Skeletal muscle satellite cell (primary cell): ENCODE data around the gene PRDX3. TPM values are rescaled to one million over a fixed set of nuclear protein-coding genes. Genes with fewer than 3 reads are reported as not detected.

Experiments
- H3K27me3 ChIP-seq: 2 replicates; pipeline ENCODE4 v1.7.0; 2013; ENCODE audit warnings: low read length; ENCODE audit not compliant: control insufficient read depth, insufficient read depth
- H3K36me3 ChIP-seq: 2 replicates; pipeline ENCODE4 v1.7.0; 2013; ENCODE audit warnings: mild to moderate bottlenecking, control low read depth, low read length; ENCODE audit not compliant: insufficient read depth
- H3K4me1 ChIP-seq: 2 replicates; pipeline ENCODE4 v1.7.0; 2013; ENCODE audit warnings: low read length; ENCODE audit not compliant: control insufficient read depth, insufficient read depth
- H3K4me2 ChIP-seq: 2 replicates; pipeline ENCODE4 v1.7.0; 2013; ENCODE audit warnings: mild to moderate bottlenecking, low read length
- H3K4me3 ChIP-seq: 2 replicates; pipeline ENCODE4 v1.7.0; 2013; ENCODE audit warnings: low read length
- H3K9ac ChIP-seq: 2 replicates; pipeline ENCODE4 v1.7.0; 2013; ENCODE audit warnings: mild to moderate bottlenecking, low read depth, low read length, moderate library complexity
- H3K9me3 ChIP-seq: replicated peaks from 2 replicates; pipeline ENCODE4 v1.7.0; 2013; ENCODE audit warnings: mild to moderate bottlenecking, control low read depth, low read length
- total RNA-seq: library from RNA; depleted of rRNA; stranded (reverse); fragments of >200 nt; gene quantifications from 2 replicates; pipeline ENCODE4 v1.2.3, GENCODE V29; 2012; rRNA removed

Gene PRDX3
- 164 and 171 TPM in 2 replicates for total RNA-seq

DNA sequence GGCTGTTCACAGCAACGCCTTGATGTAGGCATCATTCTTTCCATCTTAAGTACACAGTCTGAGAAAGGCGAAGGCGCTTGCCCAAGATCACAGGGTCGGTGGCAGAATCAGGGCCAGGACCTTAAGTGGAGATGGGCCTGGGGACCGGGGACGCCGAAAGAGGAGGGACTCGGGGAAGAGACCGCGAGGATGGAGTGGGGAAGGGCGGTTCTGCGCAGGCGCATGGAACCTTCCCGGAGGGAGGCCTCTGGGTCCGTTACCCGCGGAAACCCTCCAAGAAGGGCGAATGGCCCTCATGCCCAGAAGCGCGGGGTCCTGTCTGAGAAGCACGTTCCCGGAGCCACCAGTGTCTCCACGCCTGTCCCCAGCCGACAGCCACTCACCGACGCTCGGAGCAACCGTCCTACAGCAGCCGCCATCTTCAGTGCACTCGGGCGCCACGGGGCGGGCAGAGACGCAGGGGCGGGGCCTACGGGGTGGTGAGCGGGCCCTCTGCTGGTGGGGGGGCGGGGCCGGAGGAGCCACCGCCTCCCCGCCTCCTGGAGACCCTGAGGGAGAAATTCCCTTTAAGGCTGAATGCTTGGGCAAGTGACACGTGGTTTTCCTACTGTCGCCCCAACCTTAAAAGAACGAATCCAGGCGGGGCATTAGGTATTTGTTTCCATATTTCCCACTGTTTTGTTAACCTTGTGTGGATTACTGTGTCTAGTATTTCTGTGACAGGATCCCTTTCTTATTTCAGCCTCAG lies at the start of gene PRDX3:
PRDX3 (minus strand) TSS at position 441 of the 748 bp plus-strand sequence; CDS start at position 419, 22 bp downstream.
- peak within 1 kb of the TSS; percentile 97 for H3K4me3 ChIP-seq
- H3K9ac ChIP-seq = peak within 1 kb of the TSS; percentile 97
- no peaks in the 10 kb centered on the region for H3K27me3 ChIP-seq
- peak within 1 kb of the TSS; percentile 93 for H3K4me2 ChIP-seq
- no peaks in the 10 kb centered on the region for H3K9me3 ChIP-seq
- peaks cover 25% of the 10 kb centered on the region for H3K4me1 ChIP-seq
- H3K36me3 ChIP-seq = peaks cover 21% of the 10 kb centered on the region

DNA sequence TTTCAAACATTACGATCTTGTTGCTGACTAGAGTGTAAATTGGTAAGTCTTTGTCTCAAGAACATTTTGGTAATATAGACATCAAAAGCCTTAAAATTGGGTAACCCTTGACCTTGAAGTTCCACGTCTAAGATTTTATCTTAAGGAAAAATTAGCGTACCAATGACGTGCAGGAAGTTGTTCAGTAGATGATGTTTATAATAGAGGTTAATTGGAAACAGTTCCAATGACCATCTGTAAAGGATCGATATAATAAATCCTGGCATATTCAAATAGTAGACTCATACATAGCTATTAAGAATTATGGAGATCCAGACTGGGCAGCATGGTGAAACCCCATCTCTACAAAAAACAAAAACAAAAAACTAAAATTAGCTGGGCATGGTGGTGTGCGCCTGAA lies 49.2 kb upstream of the PRDX3 start:
- H3K27me3 ChIP-seq = peaks cover 10% of the 10 kb centered on the region
- H3K36me3 ChIP-seq = no peaks in the 10 kb centered on the region
- no peaks in the 10 kb centered on the region for H3K9me3 ChIP-seq
- H3K4me3 ChIP-seq = no peak overlapping the region
- no peak overlapping the region for H3K4me2 ChIP-seq
- H3K4me1 ChIP-seq = no peaks in the 10 kb centered on the region
- no peak overlapping the region for H3K9ac ChIP-seq

DNA sequence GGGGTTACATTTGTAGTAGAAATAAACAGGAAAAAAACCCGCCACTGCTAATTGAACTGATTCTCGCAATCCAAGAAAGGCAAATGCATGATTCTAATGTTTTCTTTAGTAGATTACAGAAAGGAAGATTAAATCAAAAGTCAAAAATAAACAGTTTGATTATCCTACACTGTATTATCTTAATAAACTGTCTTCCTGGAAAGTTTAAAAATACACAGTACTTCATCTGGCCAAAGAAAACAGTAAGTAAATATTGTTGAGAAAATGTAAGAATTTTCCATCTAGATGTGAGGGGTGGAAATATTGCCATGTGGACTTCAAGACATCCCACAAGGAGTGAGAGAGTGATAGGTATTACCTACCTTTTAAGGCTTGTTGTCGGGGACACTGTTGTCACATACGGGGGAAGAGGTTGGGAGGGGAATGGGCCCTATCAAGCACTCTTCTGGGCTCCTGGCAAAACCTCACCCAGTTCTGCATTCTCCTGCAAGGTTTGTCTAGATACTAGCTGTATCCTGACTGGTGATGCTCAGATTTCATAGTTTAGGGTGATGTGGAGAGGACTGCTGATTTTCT lies 46.6 kb upstream of the PRDX3 start:
- Histone ChIP-seq H3K27me3 (peaks cover 17% of the 10 kb centered on the region), H3K9me3 (no peaks in the 10 kb centered on the region), H3K4me1 (no peaks in the 10 kb centered on the region), H3K9ac (no peak overlapping the region), H3K4me2 (no peak overlapping the region), H3K4me3 (no peak overlapping the region), H3K36me3 (no peaks in the 10 kb centered on the region)

DNA sequence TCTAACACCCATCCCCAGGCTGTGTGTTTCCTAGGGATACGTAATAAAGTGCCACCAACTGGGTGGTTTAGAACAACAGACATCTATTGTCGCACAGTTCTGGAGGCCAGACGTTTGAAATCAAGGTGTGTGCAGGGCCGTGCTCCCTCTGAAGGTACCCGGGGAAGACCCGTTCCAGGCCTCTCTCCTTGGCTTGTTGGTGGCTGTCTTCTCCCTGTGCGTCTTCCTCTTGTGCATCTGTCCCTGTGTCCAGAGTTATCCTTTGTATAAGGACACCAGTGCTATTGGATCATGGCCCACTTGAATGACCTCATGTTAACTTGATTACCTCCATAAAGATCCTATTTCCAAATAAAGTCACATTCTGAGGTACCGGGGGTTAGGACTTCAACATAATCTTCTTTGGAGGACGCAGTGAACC lies 44.4 kb upstream of the PRDX3 start:
- Histone ChIP-seq H3K9me3 (no peaks in the 10 kb centered on the region), H3K4me3 (no peak overlapping the region), H3K9ac (no peak overlapping the region), H3K4me1 (no peaks in the 10 kb centered on the region), H3K4me2 (no peak overlapping the region), H3K36me3 (no peaks in the 10 kb centered on the region), H3K27me3 (peaks cover 8% of the 10 kb centered on the region)

- Histone ChIP-seq H3K4me1 (no peaks in the 10 kb centered on the region), H3K9ac (no peak overlapping the region), H3K9me3 (no peaks in the 10 kb centered on the region), H3K36me3 (no peaks in the 10 kb centered on the region), H3K4me2 (no peak overlapping the region), H3K27me3 (peaks cover 8% of the 10 kb centered on the region), H3K4me3 (no peak overlapping the region)
Measured at GRCh38 chr10:119222537-119222936, 43.9 kb upstream of the PRDX3 start.

DNA sequence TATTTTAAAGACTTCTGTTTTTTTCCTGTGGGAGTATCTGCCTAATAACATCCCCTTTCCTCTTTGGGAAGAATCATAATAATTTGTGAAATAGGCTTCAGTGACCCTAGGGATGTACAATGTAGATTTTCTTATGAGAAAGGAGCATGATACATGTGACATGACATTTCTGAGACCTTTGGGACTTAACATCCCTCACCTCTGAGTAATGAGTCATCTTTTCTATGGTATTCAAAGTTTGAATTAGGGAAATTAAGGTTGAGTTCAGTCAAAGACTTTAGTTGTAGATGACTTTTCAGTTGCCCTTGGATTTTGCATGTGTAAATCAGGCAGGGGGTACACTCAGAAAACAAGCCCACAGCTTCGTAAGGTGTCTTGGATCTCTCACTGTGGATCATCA lies 43.1 kb upstream of the PRDX3 start:
- Histone ChIP-seq H3K9me3 (no peaks in the 10 kb centered on the region), H3K4me3 (no peak overlapping the region), H3K4me1 (no peaks in the 10 kb centered on the region), H3K36me3 (no peaks in the 10 kb centered on the region), H3K27me3 (peaks cover 8% of the 10 kb centered on the region), H3K9ac (no peak overlapping the region), H3K4me2 (no peak overlapping the region)

DNA sequence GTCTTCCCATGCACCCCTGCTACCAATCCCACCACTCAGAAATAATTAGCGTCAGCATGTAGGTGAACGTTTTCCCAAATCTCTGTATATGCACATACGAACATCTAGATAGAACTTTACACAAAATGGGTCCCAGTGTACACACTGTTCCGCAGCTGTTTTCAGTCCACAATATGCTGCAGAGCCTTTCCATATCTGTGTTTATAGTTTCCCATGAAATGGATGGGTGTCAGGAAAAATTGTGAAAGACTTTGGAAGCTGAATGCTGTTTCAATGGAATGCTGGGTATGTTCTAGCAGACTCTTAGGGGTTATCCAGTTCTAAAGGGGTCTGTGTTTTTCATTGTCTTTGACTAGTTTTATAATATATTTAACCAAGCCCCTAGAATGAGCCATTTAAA lies 42.6 kb upstream of the PRDX3 start:
- no peaks in the 10 kb centered on the region for H3K4me1 ChIP-seq
- H3K36me3 ChIP-seq = no peaks in the 10 kb centered on the region
- H3K27me3 ChIP-seq = peaks cover 8% of the 10 kb centered on the region
- H3K4me2 ChIP-seq = no peak overlapping the region
- no peak overlapping the region for H3K9ac ChIP-seq
- no peaks in the 10 kb centered on the region for H3K9me3 ChIP-seq
- no peak overlapping the region for H3K4me3 ChIP-seq

DNA sequence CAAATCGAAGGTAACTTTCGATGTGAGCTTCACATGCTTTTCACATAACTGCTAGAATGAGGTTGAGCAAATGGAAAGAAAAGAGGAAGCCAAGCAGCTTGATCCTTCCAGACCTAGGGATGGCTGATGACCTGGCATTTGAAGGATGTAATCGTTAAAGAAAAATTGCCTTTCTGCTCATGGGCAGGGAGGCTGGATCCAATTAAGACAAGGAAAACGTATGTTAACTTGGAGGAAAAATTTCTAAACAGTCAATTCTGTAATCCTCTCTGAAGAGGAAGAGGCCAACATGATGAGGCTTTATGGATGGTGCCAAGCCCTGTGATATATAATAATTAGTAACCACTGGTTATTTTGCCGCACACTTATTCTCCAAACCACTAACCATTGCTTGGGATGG lies 41.3 kb upstream of the PRDX3 start:
- H3K36me3 ChIP-seq = no peaks in the 10 kb centered on the region
- H3K4me1 ChIP-seq = no peaks in the 10 kb centered on the region
- no peak overlapping the region for H3K4me2 ChIP-seq
- peaks cover 8% of the 10 kb centered on the region for H3K27me3 ChIP-seq
- H3K9ac ChIP-seq = no peak overlapping the region
- no peaks in the 10 kb centered on the region for H3K9me3 ChIP-seq
- H3K4me3 ChIP-seq = no peak overlapping the region

GRCh38 chr10:119217991-119218490 lies 39.4 kb upstream of the PRDX3 start:
- Histone ChIP-seq H3K4me1 (no peaks in the 10 kb centered on the region), H3K36me3 (no peaks in the 10 kb centered on the region), H3K27me3 (peaks cover 8% of the 10 kb centered on the region), H3K9ac (no peak overlapping the region), H3K4me2 (no peak overlapping the region), H3K4me3 (no peak overlapping the region), H3K9me3 (no peaks in the 10 kb centered on the region)

DNA sequence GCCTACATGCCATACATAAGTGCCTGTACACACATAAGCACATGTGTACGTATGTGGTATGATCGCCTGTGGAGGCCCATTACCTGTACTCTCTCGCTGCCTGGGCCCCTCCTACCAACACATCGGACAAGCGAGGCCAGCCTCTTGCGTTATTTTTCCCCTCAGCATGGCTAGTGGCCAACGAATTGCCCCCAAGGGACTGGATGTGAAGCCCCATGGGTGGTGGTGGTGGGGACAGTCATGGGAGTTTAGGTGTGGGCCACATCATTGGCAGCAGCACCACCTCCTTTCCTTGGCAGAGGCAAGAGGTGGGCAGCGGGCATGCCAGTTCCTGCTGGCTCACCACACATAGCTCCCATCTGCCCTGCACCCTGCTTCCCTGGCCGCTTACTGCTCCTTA lies 38.8 kb upstream of the PRDX3 start:
- peaks cover 2% of the 10 kb centered on the region for H3K27me3 ChIP-seq
- no peak overlapping the region for H3K4me2 ChIP-seq
- no peaks in the 10 kb centered on the region for H3K36me3 ChIP-seq
- H3K4me1 ChIP-seq = no peaks in the 10 kb centered on the region
- H3K4me3 ChIP-seq = no peak overlapping the region
- H3K9ac ChIP-seq = no peak overlapping the region
- H3K9me3 ChIP-seq = no peaks in the 10 kb centered on the region

- Histone ChIP-seq H3K4me3 (no peak overlapping the region), H3K9ac (no peak overlapping the region), H3K4me2 (no peak overlapping the region), H3K27me3 (no peaks in the 10 kb centered on the region), H3K36me3 (no peaks in the 10 kb centered on the region), H3K9me3 (no peaks in the 10 kb centered on the region), H3K4me1 (no peaks in the 10 kb centered on the region)
Measured at GRCh38 chr10:119216127-119216526, 37.5 kb upstream of the PRDX3 start.

GRCh38 chr10:119215371-119215770 lies 36.8 kb upstream of the PRDX3 start:
- Histone ChIP-seq H3K4me3 (no peak overlapping the region), H3K9me3 (no peaks in the 10 kb centered on the region), H3K36me3 (no peaks in the 10 kb centered on the region), H3K4me1 (peaks cover 4% of the 10 kb centered on the region), H3K4me2 (no peak overlapping the region), H3K9ac (no peak overlapping the region), H3K27me3 (no peaks in the 10 kb centered on the region)
